Esophagus (tissue), 2 donors: Measurements from ENCODE around the gene CFHR4. TPM values are rescaled to one million over a fixed set of nuclear protein-coding genes. Genes with fewer than 3 reads are reported as not detected.
"Not testable (repeated sequence)": the region's sequence is repeated elsewhere in the genome, so short reads cannot be mapped to it uniquely, and the experiment has no call there.

Experiments
- H3K27ac ChIP-seq, 2 donors: one replicate each; pipeline ENCODE4 v1.5.1; 2013; ENCODE audit warnings: low read depth in 2 of 2, mild to moderate bottlenecking in 2 of 2, inconsistent platforms in 1 of 2, low read length in 1 of 2, moderate library complexity in 1 of 2
- H3K27me3 ChIP-seq, 2 donors: one replicate each; pipeline ENCODE4 v1.6.1; 2013; ENCODE audit warnings: low read length in 2 of 2, control low read depth in 1 of 2, mild to moderate bottlenecking in 1 of 2; ENCODE audit not compliant: insufficient read depth in 2 of 2, control insufficient read depth in 1 of 2
- H3K36me3 ChIP-seq, 2 donors: one replicate each; pipeline ENCODE4 v1.6.1; 2013; ENCODE audit warnings: low read length in 1 of 2; ENCODE audit not compliant: control insufficient read depth in 2 of 2, insufficient read depth in 2 of 2
- H3K4me1 ChIP-seq, 2 donors: one replicate each; pipeline ENCODE4 v1.6.1; 2013; ENCODE audit warnings: low read length in 1 of 2; ENCODE audit not compliant: control insufficient read depth in 2 of 2, insufficient read depth in 2 of 2
- H3K4me3 ChIP-seq, 2 donors: one replicate each; pipeline ENCODE4 v1.5.1; 2013; ENCODE audit warnings: low read length in 2 of 2, mild to moderate bottlenecking in 2 of 2, low read depth in 1 of 2, moderate library complexity in 1 of 2
- H3K9me3 ChIP-seq, 2 donors: one replicate each; pipeline ENCODE4 v1.6.1; 2013; ENCODE audit warnings: mild to moderate bottlenecking in 2 of 2, low read depth in 1 of 2, low read length in 1 of 2, moderate library complexity in 1 of 2; ENCODE audit not compliant: control insufficient read depth in 2 of 2, insufficient read depth in 1 of 2
- WGBS, 2 donors: extraction: QIAGEN DNeasy Blood & Tissue Kit; methylation state at CpG; one replicate each; pipeline ENCODE4 v1.1.7; 2013; 5-methylcytosine and 5-hydroxymethylcytosine counted together
- polyA plus RNA-seq, 2 donors: library from polyadenylated mRNA; stranded (reverse); fragments of 200-250 nt; gene quantifications; one replicate each; pipeline ENCODE4 v1.2.3, GENCODE V29; 2013
- donor health status: healthy with polysubstance abuse.
- donor health status: Bipolar disorder and iron deficiency.

The CFHR4 gene
- polyA plus RNA-seq, 2 donors, result not detected

DNA sequence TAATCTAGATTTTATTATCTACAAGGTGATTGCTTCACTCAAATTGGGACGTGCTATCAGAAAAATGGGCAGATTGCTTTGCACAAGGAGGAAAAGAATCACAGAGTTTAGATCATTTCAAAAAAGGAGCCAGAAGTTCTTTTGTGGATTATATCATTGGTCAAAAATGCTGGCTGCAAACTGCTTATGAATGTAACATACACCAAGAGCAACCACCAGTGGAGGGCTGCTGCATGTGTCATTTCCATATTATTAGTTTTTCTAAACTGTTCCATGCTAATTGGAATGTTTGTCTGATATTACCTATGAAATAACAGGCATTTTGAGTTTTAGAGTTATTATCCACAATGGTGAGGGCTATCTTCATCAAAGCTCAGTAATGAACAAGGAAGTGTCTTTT lies 39.0 kb downstream of the CFHR4 start:
- H3K4me1 ChIP-seq, H3K9me3 ChIP-seq, H3K4me3 ChIP-seq, H3K27ac ChIP-seq, H3K36me3 ChIP-seq, H3K27me3 ChIP-seq: not testable (repeated sequence)
- 65 to 82% methylated on average over 1 of the region's 1 CpG for WGBS, 2 donors

DNA sequence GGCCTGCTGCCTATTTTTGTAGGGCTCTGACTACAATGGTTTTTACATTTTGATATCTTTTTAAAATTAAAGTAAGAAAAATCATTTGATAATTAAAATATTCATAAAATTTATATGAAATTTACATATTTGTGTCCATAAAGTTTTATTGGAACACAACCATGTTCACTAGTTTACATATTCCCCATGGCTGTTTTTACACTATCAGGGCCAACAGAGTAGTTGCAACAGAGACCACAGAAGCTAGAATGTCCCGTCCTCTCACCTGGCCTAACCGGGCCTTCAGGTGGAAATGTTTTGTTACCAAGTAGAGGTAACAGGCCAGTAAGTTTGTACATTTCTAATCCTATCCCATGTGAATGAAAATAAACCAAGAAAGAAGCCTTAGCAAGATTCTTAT lies 45.0 kb downstream of the CFHR4 start:
- not testable (repeated sequence) for H3K4me3 ChIP-seq, H3K27me3 ChIP-seq, H3K27ac ChIP-seq, H3K9me3 ChIP-seq, H3K36me3 ChIP-seq, H3K4me1 ChIP-seq
- WGBS, 2 donors, result 86 to 92% methylated on average over 2 of the region's 2 CpGs

DNA sequence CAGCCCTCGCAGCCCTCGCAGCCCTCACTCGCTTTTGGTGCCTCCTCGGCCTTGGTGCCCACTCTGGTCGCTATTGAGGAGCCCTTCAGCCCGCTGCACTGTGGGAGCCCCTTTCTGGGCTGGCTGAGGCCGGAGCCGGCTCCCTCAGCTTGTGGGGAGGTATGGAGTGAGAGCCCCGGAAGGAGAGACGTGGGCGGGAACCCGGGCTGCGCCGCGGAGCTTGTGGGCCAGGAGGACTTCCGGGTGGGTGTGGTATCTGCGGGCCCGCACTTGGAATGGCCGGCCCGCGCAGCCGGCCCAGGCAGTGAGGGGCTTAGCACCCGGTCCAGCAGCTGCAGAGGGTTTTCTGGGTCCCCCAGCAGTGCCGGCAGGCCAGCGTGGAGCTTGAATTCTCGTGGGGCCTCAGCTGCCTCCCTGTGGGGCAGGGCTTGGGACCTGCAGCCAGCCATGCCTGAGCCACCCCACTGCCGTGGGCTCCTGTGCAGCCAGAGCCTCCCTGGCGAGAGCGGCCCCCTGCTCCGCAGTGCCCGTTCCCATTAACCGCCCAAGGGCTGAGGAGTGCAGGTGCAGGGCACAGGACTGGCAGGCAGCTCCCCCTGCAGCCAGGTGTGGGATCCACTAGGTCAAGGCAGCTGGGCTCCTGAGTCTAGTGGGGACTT lies 45.8 kb downstream of the CFHR4 start:
- Histone ChIP-seq H3K27ac (no peak overlapping the region), H3K4me1 (no peaks in the 10 kb centered on the region), H3K4me3 (no peak overlapping the region), H3K27me3 (no peaks in the 10 kb centered on the region), H3K9me3 (peaks cover 0 to 4% of the 10 kb centered on the region in 2 donors), H3K36me3 (no peaks in the 10 kb centered on the region)
- WGBS, 2 donors, result 89 to 94% methylated on average over 32 of the region's 32 CpGs

DNA sequence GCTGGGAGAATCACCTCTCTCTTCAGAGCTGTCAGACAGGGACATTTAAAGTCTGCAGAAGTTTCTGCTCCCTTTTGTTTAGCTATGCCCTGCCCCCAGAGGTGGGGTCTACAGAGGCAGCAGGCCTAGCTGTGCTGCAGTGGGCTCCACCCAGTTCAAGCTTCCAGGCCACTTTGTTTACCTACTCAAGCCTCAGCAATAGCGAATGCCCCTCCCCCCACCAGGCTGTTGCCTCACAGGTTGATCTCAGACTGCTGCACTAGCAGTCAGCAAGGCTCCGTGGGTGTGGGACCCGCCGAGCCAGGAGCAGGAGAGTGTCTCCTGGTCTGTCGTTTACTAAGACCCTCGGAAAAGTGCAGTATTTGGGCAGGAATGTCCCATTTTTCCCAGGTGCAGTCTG lies 53.6 kb downstream of the CFHR4 start:
- WGBS, 2 donors, result 60 to 64% methylated on average over 6 of the region's 6 CpGs
- not testable (repeated sequence) for H3K9me3 ChIP-seq, H3K27me3 ChIP-seq, H3K36me3 ChIP-seq, H3K27ac ChIP-seq, H3K4me1 ChIP-seq, H3K4me3 ChIP-seq

DNA sequence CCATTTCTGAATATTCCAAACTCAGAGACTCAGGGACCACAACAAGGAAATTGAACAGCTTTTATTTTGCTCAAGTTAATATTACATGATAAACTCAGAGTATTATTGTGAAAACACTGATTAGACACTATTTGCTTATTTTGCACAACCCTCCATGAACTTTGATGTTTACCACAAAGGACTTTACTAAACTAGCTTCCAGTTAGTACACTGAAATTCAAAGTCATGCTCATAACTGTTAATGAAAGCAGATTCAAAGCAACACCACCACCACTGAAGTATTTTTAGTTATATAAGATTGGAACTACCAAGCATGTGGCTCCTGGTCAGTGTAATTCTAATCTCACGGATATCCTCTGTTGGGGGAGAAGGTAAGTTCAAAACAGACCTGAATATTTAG lies 55.7 kb downstream of the CFHR4 start, which contains the start of gene CFHR2:
Gene CFHR2, plus strand, starts transcription at position 171 of the 400 bp plus-strand sequence. Its CDS starts 143 bp downstream, at position 314.
- not testable (repeated sequence) for H3K4me1 ChIP-seq, H3K27me3 ChIP-seq, H3K4me3 ChIP-seq, H3K36me3 ChIP-seq, H3K9me3 ChIP-seq, H3K27ac ChIP-seq
- WGBS, 2 donors, result no CpG with 5 or more reads among the region's 1 CpG

DNA sequence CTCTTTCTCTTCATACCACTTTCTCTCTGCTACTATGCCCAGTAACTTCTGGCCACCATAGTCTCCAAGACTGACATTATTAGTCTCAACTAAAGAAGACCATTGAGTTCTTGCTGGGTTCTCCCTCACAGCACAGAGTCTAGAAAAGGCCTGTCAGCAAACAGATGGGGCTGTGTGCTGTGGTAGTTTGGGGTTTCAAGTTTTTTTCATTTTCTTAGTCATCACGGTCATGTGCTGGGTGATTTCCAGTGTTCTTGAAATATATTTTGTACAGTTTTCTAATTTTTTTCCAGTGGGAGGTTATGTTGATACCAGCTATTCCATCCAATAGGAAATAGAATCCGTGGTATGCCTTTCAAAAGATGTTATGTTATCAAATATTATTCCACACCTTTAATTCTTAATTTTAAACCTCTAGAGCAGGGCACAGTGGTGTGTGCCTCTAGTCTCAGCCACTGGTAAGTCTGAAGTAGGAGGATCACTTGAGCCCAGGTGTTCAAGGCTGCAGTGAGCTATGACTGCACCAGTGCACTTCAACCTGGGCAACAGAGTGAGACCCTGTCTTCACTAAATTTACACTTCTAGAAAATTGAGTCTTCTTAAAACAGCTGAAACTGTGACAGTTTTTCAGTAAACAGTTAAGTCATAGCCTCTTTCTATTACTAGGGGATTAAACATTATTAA lies 64.0 kb downstream of the CFHR4 start:
- no peaks in the 10 kb centered on the region for H3K9me3 ChIP-seq
- H3K27me3 ChIP-seq, result no peaks in the 10 kb centered on the region
- no peaks in the 10 kb centered on the region for H3K4me1 ChIP-seq
- WGBS, 2 donors, result 70 to 71% methylated on average over 2 of the region's 2 CpGs
- no peaks in the 10 kb centered on the region for H3K36me3 ChIP-seq
- no peak overlapping the region for H3K27ac ChIP-seq
- no peak overlapping the region for H3K4me3 ChIP-seq

DNA sequence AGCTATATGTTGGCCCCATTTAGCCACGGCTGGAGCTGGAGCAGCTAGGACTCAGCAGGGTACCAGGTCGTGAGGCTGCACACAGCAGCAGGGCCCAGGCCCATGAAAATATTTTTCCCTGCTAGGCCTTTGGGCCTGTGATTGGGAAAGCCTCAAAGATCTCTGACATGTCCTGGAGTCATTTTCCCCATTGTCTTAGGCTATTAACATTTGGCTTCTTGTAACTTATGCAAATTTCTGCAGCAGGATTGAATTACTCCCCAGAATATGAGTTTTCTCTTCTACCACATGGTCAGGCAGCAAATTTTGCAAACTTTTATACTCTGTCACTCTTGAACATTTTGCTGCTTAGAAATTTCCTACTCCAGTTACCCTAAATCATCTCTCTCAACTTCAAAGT lies 66.9 kb downstream of the CFHR4 start:
- no peaks in the 10 kb centered on the region for H3K4me1 ChIP-seq
- H3K4me3 ChIP-seq, result no peak overlapping the region
- WGBS, 2 donors, result 59 to 67% methylated on average over 2 of the region's 2 CpGs
- no peaks in the 10 kb centered on the region for H3K27me3 ChIP-seq
- no peaks in the 10 kb centered on the region for H3K9me3 ChIP-seq
- no peak overlapping the region for H3K27ac ChIP-seq
- no peaks in the 10 kb centered on the region for H3K36me3 ChIP-seq

DNA sequence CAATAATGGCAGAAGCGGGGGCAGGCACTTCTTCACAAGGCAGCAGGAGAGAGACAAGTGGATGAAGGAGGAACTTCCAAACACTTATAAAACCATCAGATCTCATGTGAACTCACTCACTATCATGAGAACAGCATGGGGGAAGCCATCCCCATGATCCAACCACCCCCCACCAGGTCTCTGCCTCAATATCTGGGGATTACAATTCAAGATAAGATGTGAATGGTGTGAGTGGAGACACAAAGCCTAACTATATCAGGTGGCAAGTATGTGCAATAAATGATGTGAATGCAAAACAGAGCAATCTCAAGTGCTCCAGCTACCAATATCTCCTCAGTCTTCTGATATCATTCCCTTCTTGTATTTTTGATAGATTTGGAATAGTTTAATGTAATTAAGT lies 68.1 kb downstream of the CFHR4 start:
- WGBS, 2 donors, result 88 to 95% methylated on average over 1 of the region's 1 CpG

DNA sequence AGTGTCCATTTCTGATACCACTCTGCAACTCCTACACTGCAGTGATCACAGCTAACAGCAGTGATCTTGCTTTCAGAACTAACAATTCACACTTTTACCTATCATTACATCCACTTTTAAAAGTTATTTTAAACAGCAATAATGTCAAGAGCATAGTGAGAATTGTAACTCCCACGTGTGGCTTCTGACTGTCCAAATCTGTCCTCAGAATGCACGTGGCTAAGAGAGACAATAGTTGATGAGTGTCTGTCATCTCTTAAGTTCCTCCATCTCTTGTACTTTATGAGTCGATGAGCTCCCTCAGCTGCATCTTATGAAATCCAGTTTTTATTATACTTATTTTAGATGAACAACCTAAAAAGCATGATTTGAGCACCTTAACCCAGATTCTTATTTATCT lies 73.0 kb downstream of the CFHR4 start:
- Histone ChIP-seq H3K36me3 (no peaks in the 10 kb centered on the region), H3K27ac (no peak overlapping the region), H3K4me3 (no peak overlapping the region), H3K9me3 (no peaks in the 10 kb centered on the region), H3K27me3 (no peaks in the 10 kb centered on the region), H3K4me1 (no peaks in the 10 kb centered on the region)
- 57 to 68% methylated on average over 3 of the region's 3 CpGs for WGBS, 2 donors

More for the DNA sequence above, 68.1 kb downstream of the CFHR4 start:
- no peaks in the 10 kb centered on the region for H3K9me3 ChIP-seq
- no peak overlapping the region for H3K4me3 ChIP-seq
- H3K36me3 ChIP-seq, result no peaks in the 10 kb centered on the region
- no peaks in the 10 kb centered on the region for H3K4me1 ChIP-seq
- H3K27ac ChIP-seq, result no peak overlapping the region
- H3K27me3 ChIP-seq, result no peaks in the 10 kb centered on the region
